HG02642 (cell line): ENCODE data around the gene HOMER2.
"Not testable (repeated sequence)": the region's sequence is repeated elsewhere in the genome, so short reads cannot be mapped to it uniquely, and the experiment has no call there.

Experiments used
- ATAC-seq: cut with Tn5 transposase; IDR thresholded peaks from one replicate; pipeline ENCODE4 v1.9.1; 2021; ENCODE audit warnings: mild to moderate bottlenecking; ENCODE audit not compliant: unreplicated experiment, poor library complexity

The HOMER2 gene

DNA sequence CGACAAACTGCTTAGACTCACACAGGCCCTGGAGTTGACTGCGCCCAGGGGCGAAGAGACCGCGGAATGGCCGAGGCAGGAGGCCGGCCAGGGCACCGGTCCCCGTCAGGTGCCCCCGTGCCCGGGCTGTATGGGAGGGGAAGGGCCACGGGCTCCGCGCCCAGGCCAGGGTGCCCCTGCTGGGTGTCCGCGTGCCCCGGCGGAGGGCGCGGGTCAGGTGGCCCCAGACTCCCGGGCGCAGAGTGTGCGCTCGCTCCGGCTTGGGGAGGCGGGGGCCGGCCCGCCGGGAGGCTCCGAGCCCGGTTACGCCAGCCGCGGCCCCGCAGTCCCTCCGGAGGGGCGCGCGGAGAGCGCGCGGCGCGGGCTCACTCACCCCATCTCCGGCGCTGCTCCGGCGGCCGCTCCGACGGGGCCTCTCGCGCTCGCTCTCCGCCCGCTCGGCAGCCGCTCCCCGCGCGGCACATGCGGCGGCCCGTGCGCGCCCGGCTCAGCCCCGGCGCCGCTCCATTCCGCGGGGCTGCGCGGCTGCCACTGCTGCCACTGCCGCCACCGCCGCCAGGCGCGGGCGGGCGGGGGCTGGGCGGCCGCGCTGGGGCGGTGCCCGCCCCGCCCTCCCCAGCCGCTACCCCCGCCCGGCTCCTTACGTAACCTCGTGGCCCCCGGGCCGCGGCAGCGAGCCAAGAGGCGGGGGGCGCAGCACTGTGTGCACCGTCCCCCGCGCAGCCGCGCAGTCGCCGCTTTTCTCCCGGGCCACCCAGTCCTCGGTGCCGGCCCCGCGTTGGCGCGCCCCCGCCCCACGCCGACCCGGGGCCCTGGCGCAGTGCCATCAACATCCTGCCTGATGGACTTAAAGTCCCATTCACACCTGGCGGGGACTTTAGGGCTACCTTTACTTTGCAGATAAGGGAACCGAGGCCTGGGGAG, at the start of gene HOMER2:
Gene HOMER2 (minus strand): TSS at position 563 of the 924 bp plus-strand sequence. CDS start 185 bp downstream, at position 378.
- ATAC-seq = peak; percentile 49

DNA sequence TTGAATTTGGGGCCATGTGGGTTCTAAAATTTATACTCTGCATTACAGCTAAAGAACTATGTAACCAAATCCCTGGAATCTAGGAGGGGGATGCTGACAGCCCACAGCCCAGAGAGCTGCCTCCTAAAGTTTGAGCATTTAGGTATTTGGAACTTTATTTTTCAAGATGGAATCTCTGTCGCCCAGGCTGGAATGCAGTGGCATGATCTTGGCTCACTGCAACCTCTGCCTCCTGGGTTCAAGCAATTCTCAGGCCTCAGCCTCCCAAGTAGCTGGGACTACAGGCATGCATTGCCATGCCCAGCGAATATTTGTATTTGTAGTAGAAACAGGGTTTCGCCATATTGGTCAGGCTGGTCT, 48.1 kb upstream of the HOMER2 start:
- ATAC-seq = not testable (repeated sequence)

DNA sequence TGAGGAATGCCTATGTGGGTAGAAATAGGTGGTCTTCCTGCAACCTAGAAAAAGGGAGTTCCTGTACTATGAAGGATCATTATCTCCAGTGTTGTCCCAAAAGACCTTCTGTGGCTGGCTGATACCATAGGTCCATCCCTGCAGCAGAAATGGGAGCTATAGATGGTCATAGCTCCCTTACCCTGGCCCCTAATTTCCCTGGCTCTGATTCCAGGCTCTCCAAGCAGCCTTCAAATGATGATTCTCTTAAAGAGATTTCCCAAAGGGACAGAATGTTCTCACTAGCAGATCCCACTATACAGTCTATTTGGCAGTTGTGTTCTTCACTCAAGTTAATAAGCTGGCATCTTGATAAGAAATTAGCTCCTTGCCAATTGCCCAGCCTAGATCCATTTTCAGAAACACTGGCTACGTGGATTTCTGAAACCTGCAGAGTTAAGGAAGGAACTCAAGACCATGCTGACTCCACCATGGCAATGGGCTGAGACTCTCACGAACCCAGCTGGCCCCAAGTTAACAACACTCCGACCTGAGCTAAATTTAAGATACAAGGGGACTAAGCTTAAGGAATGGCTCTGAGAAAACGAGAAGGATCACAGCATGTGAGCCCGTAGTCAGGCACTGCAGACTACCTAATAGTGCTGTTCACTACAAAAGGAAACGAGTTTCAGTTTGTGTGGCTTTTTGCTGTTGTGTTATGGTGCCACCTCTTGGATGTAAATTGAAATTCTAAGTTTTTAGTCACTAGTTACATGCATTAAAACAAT, 47.6 kb upstream of the HOMER2 start:
- ATAC-seq = peak; percentile 69

DNA sequence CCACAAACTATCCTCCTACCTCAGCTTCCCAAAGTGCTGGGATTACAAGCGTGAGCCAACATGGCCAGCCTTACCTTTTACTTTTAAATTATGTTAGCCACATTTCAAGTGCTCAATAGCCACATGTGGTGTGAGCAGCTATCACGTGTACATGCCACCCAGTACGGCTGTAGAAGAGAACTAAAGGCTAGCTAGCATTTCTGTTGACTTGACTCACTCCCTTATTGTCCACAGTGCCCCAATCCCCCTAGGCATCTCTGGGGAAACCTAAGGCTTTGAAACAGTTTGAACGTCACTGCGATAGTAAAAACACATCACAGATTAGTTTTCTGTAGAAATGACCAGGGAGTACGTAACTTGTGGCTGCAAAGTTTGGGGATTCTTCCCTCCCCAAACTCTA, 46.9 kb upstream of the HOMER2 start:
- ATAC-seq = no peak

DNA sequence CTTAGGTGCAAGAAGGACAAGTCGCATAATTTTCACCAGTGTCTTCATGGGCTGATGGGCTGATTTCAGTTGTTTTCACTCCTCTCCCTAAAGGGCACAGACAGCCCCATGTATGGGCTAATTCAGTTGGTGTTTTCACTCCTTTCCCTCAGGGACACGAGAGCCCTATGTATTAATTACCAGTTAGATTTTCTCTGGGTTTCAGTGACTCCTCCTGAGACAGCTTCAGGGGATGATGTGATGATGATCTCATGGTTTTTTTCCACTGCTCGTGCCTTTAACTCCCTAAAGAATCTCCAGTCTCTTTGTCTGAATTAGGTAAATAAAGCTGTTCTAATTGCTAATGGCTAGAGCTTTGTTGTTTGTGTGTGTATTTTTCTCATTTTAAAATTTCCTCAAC, 43.4 kb upstream of the HOMER2 start:
- ATAC-seq = no peak

DNA sequence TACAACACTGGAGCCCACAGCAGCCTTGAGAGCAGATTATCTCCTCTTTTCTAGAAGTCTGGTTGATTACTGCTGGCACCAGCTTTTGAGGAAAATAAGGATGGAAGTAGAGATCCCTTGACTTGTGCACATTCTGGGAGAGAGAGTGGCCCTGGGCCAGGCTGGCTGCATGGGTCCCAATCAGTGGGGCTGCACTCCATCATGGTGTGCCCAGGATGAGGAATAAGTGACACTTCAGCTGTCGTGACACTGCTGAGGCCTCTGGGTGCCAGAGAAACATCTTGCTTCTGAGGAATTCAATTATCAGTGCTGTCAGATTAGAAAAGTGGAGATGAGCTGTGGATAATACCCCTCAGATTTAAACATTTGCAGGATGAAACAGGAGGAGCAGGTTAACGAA, 42.6 kb upstream of the HOMER2 start:
- ATAC-seq = no peak

DNA sequence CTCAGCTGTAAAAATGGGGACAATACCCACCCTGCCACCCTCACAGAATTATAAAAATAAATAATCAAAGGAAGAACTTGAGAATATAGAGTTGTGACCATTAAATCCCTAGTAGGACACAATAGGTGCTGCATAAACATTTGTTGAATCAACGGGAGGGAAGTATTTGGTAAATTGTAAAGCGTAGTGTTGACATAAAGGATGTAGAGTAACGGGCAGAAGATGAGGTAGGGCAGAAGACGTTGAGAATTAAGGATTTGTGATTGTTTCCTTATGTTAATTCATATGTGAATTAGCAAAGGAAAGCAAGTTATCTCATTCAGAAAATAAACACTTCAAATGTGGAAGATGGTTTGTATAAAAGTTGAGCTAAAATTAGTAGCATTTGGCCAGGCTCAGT, 40.6 kb upstream of the HOMER2 start:
- ATAC-seq = no peak

DNA sequence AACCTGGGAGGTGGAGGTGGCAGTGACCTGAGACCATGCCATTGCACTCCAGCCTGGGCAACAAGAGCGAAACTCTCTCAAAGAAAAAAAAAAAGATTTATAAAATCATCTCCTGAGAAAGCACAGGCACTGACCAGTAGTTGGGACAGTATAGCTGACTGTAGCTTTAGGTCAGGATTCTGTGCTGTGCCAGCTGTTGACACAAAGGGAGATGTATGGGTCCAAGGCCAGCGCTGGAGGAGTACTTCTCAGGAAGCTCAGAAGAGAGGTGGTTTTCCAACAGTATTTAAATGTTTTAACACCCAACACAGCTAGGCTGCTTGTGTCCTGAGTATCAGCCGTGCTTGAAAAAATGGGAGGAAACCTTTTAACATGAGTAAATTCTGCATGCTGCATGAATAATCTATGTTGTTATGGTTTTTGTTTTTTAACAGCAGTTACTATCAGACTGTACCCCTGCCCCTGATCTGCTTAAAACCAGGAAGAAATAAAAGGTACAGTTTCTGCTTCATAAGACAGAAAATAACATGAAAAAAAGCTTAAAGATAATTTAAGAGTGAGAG, 40.0 kb upstream of the HOMER2 start:
- ATAC-seq = no peak

DNA sequence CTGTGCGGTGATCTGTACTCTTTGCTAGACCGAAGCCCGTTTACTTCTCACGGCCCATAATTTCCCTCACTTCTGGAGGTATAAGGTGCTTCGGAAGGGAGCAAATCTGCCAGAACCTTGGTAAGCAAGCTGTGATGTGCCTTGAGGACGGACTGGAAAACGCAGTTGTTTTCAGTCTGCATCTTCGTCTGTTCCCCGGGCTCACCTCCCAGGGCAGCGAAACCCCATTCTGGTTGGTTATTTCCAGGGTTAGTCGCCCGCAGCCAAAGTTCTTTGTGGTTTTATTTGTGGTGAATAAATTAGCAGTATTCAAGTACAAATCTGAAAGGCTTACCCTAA, 33.9 kb upstream of the HOMER2 start:
- no peak for ATAC-seq

DNA sequence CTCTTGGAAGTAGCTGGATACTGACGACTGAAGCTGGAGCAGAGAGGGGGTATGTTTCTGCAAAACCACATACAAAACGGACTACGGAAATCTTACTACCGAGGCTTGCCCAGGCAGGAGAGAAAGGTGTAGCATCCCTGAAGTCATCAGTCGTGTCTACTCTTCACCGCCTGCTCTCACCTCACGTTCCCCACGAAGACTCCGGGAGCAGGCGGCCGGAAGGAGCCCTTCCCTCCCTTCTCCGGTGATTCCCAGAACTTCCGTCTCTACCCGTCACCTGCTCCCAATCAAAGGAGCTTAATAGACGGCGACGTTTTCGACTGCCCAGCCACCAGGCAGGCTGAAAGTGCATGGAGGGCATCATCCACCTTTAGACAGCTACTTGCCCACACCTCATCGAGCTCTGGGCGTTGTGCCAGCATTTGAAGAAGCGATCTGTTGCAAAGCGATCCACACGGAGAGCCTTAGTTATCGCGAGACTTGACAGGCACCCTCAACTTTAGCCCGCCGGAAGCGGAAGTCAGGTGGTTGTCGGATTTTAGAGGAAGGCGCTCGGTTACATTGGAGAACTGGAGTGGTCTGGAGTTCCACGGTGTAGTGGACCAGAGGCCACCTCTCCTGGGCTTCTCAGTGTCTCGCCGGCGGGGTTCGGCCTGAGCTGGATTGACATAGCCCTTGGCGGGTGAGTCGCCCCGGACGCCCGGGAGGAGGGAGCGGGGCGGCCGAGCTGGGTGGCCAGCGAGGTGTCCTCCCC, 33.3 kb upstream of the HOMER2 start, which contains the start of gene RAMAC:
Gene RAMAC (plus strand): TSS at position 523 of the 754 bp plus-strand sequence. CDS start 2,809 bp downstream, outside the sequence.
- ATAC-seq = peak; percentile 93

DNA sequence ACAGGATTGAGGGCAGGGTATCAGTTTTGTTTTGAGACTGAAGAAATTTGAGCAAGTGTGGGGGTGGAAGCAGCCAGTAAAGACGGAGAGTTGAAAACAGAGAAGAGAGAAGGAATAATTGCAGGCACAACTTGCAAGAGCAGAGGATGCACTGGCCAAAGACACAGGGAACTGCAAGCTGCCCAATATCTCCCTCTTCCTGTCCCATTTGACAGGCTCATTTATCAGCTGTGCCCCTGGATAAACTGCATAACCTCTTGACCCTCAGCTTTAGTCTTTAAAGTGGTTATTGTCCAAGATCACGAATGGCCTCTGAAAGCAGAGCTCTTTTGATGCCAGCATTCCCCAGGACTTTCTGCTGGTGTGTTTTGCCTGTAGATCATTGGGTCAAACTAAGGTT, 28.5 kb upstream of the HOMER2 start:
- ATAC-seq = no peak

DNA sequence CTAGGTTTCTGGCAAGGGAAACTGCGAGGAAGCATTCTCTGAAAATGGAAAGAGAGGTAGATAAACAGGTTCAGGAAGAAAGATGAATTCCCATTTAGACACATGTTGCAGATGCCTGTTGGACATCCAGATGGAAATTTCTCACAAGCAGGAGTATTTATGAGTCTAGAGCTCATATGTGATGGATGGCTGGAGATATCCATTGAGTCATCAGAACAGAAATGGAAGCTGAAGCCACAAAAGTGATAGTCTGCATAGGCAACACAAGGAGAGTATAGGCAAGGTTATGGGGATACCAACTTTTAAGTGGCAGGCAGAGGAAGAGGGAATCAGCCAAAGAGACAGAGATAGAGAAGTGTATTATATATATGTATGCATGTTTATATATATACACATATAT, 27.2 kb upstream of the HOMER2 start:
- ATAC-seq = no peak

DNA sequence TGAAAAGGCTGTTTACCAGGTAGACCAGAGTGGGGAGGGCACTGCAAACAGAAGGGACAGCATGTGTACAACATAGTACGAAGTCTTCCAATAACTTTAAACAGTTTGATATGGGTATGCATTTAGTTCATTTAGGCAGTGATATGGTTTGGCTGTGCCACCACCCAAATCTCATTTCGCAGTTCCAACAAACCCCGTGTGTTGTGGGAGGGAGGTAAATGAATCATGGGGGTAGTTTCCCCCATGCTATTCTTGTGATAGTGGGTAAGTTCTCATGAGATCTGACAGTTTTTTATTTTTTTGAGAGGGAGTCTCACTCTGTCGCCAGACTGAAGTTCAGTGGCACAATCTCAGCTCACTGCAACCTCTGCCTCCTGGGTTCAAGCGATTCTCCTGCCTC, 25.9 kb upstream of the HOMER2 start:
- no peak for ATAC-seq

DNA sequence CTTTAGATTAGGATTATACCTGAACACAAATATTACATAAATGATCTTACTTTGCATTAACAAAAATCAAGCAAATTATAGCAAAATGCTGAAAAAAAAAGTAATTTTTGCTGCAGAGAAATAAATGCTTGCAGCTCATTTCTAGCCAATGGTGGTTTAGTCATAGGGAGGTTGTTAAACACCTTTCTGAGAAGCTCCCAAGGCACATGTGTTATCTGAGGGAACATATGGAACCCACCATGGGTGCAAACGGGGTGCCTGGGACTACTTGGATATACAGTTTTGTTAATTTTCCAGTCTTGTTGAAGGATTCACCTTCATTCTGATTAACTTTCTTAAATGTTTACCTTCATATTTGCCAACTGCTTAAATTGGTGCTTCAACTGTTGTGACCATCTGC, 24.6 kb upstream of the HOMER2 start:
- ATAC-seq = no peak

DNA sequence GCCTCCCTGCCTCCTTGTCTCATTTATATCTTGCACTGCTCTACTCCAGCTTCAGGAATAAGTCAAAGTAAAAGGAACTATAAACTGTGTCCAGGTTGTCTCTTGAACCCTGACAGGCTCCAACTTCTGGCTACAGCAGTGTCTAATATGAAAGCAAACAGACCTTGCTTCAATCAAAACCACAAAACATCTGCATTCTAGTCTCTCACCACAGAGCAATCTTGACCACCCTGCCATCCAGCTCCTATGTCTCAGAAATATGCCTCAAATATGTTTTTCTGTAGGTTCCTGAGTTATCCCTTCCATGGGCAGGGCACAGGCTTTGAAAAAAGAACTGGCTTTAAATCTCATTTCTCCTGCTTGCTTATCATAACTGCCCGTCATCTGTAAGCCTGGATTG, 20.5 kb upstream of the HOMER2 start:
- ATAC-seq = no peak

DNA sequence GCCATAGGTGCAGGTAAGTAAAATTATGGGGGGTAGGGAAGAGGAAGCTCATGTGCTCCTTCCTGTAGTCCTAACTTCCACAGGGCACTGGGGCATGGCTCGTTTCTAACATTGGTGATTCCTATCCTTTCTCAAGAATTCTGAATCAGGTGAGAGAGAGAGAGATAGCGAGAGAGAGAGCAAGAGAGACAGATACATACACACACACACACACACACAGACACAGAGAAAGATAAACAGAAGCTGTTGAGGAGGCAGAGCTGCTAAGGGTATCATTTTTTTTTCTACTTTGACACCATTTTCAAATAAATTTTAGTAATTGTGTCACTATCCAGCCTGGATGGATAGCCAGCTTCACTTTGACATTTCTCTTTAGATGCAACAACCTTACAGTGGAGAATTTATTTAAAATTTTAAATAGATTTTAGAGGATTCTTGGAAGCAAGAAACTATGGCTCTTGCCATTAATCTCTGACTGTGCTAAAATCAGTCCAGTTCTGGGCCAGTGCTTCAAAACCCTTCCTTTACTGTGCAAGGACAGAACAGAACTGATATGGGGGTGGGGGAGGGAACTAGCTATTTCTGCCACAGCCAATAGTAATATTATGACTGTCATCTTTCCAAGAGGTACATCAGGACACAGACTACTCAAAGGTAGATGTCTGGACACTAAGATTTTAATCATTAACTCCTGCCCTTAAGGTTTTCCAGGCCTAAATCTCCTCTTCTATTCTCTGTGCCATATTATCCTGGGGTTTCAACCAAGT, 18.9 kb upstream of the HOMER2 start:
- ATAC-seq = no peak

DNA sequence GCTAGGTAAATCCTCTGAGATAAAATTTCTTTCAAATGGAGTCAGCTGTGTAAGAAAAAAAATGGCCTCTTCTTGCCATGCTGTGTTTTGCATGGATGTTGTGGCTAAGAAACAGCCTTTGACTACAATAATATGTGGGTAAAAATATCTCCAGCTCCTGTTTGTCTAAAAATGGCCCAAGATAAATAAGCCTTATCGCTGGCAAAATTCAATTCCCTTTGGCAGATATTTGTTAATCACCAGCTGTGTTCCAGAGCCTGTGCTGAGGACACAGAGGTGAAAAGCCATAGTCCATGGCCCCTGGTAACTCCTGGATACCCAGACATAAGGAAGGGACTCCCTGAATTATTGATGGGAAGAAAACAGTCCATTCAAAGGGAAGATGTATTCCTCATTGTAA, 18.2 kb upstream of the HOMER2 start:
- ATAC-seq = no peak

DNA sequence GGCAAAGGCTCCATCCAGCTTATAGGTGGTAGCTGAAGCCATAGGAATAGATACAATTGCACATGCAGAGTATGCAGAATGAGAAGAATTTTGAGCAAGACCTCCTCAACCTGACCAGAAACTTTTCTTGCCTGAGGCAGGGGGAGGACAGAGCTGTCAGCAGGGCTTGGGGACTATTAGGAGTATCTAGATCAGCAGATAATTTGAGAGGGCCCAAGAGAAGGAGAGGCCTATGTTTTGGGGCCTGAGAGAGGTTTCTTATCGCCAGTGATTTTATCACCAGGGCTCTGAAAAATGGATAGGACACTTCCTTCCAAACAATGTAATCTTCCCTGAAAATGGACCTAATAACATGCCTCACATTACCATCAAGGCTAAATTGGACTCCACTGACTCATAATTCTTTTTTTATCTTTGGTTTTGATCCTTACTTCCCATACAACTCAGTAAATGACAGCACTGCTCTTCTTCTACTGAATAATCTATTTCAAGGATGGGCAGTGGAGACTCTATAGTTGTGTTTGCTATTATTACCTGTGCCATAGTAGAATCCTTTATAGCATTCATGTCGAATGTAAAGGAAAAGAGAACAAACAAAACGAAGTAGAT, 17.7 kb upstream of the HOMER2 start:
- ATAC-seq = no peak

DNA sequence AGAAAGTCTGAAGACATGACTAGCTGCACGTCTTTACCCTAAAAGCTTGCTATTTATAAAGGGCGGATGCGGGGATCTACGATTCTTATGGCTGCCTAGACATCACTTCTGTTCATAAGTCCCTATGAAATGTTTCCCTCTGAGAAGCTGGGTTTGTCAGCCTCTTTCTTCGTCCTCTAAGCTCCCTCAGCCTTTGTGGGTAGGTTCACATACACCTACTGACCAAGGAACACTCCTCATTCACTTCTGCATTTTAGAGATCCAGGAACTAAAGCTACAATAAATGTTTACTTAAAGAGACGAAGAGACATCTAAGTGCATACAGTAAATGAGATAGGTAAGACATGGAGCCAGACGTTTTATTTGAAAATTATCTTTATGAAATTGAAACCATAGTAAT, 16.8 kb upstream of the HOMER2 start:
- ATAC-seq = no peak
